PC-3 (cell line): ENCODE measurements around the gene AVEN. TPM values are rescaled to one million over a fixed set of nuclear protein-coding genes. Genes with fewer than 3 reads are reported as not detected.
A peak's percentile ranks its signal among the peaks of the same experiment; 100 is the strongest.

Experiments
- ATAC-seq: fragments of 200-7000 bp; cut with Tn5 transposase; 2 replicates; pipeline ENCODE4 v1.9.1; 2020; ENCODE audit warnings: mild to moderate bottlenecking, moderate library complexity
- BruUV-seq: library from RNA; stranded (reverse); fragments of 400-500 nt; replicated peaks from 2 replicates; lab custom pipeline; 2021; lab: Mats Ljungman, UMichigan
- CTCF ChIA-PET: fragments of 300-600 bp; sonication (Branson Sonifier 250); formaldehyde crosslinking; loops from one replicate; lab custom pipeline; 2022; ENCODE audit warnings: antibody characterized with exemption; lab: Charles Lee
- POLR2A ChIA-PET: fragments of 300-600 bp; sonication (Branson Sonifier 250); formaldehyde crosslinking; loops from one replicate; lab custom pipeline; 2022; ENCODE audit warnings: antibody characterized with exemption; ENCODE audit not compliant: unreplicated experiment; lab: Charles Lee
- DNase-seq: peaks from one replicate; pipeline ENCODE4 v3.0.0-alpha.2; 2015
- H2AFZ ChIP-seq: fragments of 300-600 bp; sonication (generic); 2 replicates; pipeline ENCODE4 v1.6.0; 2016; ENCODE audit warnings: antibody characterized with exemption, low read length
- H3F3A ChIP-seq: fragments of 300-600 bp; sonication (generic); one replicate; pipeline ENCODE4 v1.6.0; 2017; ENCODE audit warnings: antibody characterized with exemption, low read length, control low read depth, mild to moderate bottlenecking; ENCODE audit not compliant: unreplicated experiment
- H3K27ac ChIP-seq: fragments of 300-600 bp; sonication (generic); 2 replicates; pipeline ENCODE4 v1.5.1; 2016; ENCODE audit warnings: mild to moderate bottlenecking, low read length
- H3K27me3 ChIP-seq: fragments of 300-600 bp; sonication (generic); 2 replicates; pipeline ENCODE4 v1.6.1; 2016; ENCODE audit warnings: low read length, mixed read lengths
- H3K36me3 ChIP-seq: fragments of 300-600 bp; sonication (generic); 2 replicates; pipeline ENCODE4 v1.6.1; 2016; ENCODE audit warnings: low read depth, mixed run types, low read length, mixed read lengths
- H3K4me1 ChIP-seq: fragments of 300-600 bp; sonication (generic); 2 replicates; pipeline ENCODE4 v1.5.1; 2016; ENCODE audit warnings: low read length; ENCODE audit not compliant: insufficient read depth
- H3K4me2 ChIP-seq: fragments of 300-600 bp; sonication (generic); 2 replicates; pipeline ENCODE4 v1.6.0; 2016; ENCODE audit warnings: low read length
- H3K4me3 ChIP-seq: fragments of 300-600 bp; sonication (generic); 2 replicates; pipeline ENCODE4 v1.5.1; 2016; ENCODE audit warnings: mild to moderate bottlenecking, low read length, mixed read lengths
- H3K79me2 ChIP-seq: fragments of 300-600 bp; sonication (generic); 2 replicates; pipeline ENCODE4 v1.6.1; 2017; ENCODE audit warnings: low read length, mixed read lengths
- H3K9ac ChIP-seq: fragments of 300-600 bp; sonication (generic); 2 replicates; pipeline ENCODE4 v1.6.0; 2016; ENCODE audit warnings: mild to moderate bottlenecking, low read length
- H3K9me2 ChIP-seq: fragments of 300-600 bp; sonication (generic); replicated peaks from 2 replicates; pipeline ENCODE4 v1.6.1; 2016; ENCODE audit warnings: mixed run types, low read length, mixed read lengths
- H3K9me3 ChIP-seq: fragments of 300-600 bp; sonication (generic); 2 replicates; pipeline ENCODE4 v1.6.1; 2016; ENCODE audit warnings: low read length, mixed read lengths
- H4K20me1 ChIP-seq: fragments of 300-600 bp; sonication (generic); 2 replicates; pipeline ENCODE4 v1.6.1; 2016; ENCODE audit warnings: low read length, mixed read lengths
- EZH2 ChIP-seq: fragments of 300-600 bp; sonication (generic); IDR thresholded peaks from one replicate; pipeline ENCODE4 v1.6.1; 2017; ENCODE audit warnings: antibody characterized with exemption, mild to moderate bottlenecking, low read length; ENCODE audit not compliant: unreplicated experiment
- EZH2phosphoT487 ChIP-seq: fragments of 300-600 bp; sonication (generic); IDR thresholded peaks from 2 replicates; pipeline ENCODE4 v1.6.1; 2018; ENCODE audit warnings: mild to moderate bottlenecking, antibody characterized with exemption, low read length, borderline replicate concordance
- intact Hi-C: fragments of 100-400 bp; cut with micrococcal nuclease; formaldehyde crosslinking; loops from 2 replicates; pipeline ENCODE4 v1.9.0; 2023
- total RNA-seq: library from RNA; depleted of rRNA; stranded (reverse); fragments of >200 nt; gene quantifications from 2 replicates; pipeline ENCODE4 v1.2.3, GENCODE V29; 2014
- TF ChIP-seq, protein P1 (sequence below): fragments of 300-600 bp; sonication (generic); conservative IDR thresholded peaks from 2 replicates; pipeline ENCODE4 v1.5.1; 2017; ENCODE audit warnings: antibody characterized with exemption, low read depth, mild to moderate bottlenecking, low read length

AVEN gene
- total RNA-seq, 1 experiment from 2014 or later: 10.5 TPM

DNA sequence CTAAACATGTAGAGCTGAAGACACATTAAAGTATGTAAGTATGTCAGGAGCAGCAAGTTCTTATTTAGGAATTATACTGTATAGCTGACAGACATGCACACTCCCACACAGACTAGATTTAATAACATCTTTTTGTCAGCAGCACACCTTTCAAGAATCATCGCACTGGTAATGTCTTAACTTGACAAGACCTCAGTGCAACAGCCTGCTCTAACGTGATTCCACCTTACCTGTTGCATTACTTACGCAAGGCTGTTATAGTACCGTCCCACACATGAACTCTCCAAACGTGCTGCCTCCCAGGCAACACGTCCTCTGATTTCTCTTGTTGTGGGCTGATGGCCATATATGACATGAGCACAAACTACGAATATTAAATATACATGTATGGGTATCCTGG is 58.8 kb downstream of the AVEN start:
- H3K27ac ChIP-seq: no peak overlapping the region
- H3K79me2 ChIP-seq: no peaks in the 10 kb centered on the region
- no peaks in the 10 kb centered on the region for H3K27me3 ChIP-seq
- H3K9me3 ChIP-seq: no peaks in the 10 kb centered on the region
- H3K4me3 ChIP-seq: no peak overlapping the region
- ChIA-PET CTCF (no interaction called here), POLR2A (no interaction called here)
- no peak for DNase-seq
- no peaks in the 10 kb centered on the region for H3K4me1 ChIP-seq
- H3K36me3 ChIP-seq: no peaks in the 10 kb centered on the region
- no peak overlapping the region for H2AFZ ChIP-seq
- no peaks in the 10 kb centered on the region for H4K20me1 ChIP-seq
- no peaks in the 10 kb centered on the region for H3K9me2 ChIP-seq
- no peak overlapping the region for H3K4me2 ChIP-seq
- no peaks in the 10 kb centered on the region for H3F3A ChIP-seq
- H3K9ac ChIP-seq: no peak overlapping the region
- ATAC-seq: no peak
- TF ChIP-seq EZH2 (no peak), EZH2phosphoT487 (no peak)
- TF ChIP-seq, protein P1, sequence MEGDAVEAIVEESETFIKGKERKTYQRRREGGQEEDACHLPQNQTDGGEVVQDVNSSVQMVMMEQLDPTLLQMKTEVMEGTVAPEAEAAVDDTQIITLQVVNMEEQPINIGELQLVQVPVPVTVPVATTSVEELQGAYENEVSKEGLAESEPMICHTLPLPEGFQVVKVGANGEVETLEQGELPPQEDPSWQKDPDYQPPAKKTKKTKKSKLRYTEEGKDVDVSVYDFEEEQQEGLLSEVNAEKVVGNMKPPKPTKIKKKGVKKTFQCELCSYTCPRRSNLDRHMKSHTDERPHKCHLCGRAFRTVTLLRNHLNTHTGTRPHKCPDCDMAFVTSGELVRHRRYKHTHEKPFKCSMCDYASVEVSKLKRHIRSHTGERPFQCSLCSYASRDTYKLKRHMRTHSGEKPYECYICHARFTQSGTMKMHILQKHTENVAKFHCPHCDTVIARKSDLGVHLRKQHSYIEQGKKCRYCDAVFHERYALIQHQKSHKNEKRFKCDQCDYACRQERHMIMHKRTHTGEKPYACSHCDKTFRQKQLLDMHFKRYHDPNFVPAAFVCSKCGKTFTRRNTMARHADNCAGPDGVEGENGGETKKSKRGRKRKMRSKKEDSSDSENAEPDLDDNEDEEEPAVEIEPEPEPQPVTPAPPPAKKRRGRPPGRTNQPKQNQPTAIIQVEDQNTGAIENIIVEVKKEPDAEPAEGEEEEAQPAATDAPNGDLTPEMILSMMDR: no peak
- intact Hi-C loops: no loop called here
- BruUV-seq: no TSS peak

DNA sequence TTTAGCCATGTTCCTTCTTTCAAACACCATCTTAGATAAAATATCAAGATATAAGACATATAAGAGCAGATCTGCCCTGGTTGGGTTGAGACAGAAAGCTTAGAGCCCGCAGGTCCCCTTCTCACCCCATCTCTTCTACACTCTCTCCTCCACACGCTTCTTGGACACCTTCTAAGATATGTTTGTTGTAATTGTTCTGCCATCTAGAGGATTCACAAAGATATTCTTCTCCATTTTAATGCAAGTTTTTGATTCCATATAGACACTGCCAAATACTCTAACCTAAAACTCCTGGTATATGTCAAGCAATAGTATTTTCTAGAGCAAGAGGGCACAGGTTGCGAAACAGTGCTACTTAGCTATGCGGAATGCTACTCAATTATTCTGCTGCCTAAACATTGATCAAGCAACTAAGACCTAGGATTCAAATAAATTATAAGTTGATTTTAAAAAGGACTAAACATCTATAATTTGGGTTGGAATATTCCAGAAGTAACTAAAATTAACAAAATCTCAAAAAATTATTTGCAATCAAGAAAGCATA is 63.9 kb downstream of the AVEN start:
- POLR2A ChIA-PET: no interaction called here
- Histone ChIP-seq H3K4me1 (no peaks in the 10 kb centered on the region), H3K9me2 (no peaks in the 10 kb centered on the region), H2AFZ (no peak overlapping the region), H4K20me1 (no peaks in the 10 kb centered on the region), H3K79me2 (no peaks in the 10 kb centered on the region), H3F3A (no peaks in the 10 kb centered on the region), H3K9me3 (no peaks in the 10 kb centered on the region), H3K4me2 (no peak overlapping the region), H3K9ac (no peak overlapping the region), H3K36me3 (no peaks in the 10 kb centered on the region), H3K4me3 (no peak overlapping the region), H3K27ac (no peak overlapping the region), H3K27me3 (no peaks in the 10 kb centered on the region)
- no peak for TF ChIP-seq EZH2phosphoT487
- TF ChIP-seq, protein P1: peak; percentile 43; the same call in 1 of the 2 replicates
- DNase-seq (peak; percentile 37), ATAC-seq (peak; percentile 57; the same call in 1 of the 2 replicates)
- BruUV-seq: no TSS peak
- intact Hi-C loops: loop anchor here (1.0 to 2.0 kb wide), 3 partner anchors 20 to 240 kb away; no protein-coding TSS in a partner anchor
- CTCF ChIA-PET: no interaction called here

DNA sequence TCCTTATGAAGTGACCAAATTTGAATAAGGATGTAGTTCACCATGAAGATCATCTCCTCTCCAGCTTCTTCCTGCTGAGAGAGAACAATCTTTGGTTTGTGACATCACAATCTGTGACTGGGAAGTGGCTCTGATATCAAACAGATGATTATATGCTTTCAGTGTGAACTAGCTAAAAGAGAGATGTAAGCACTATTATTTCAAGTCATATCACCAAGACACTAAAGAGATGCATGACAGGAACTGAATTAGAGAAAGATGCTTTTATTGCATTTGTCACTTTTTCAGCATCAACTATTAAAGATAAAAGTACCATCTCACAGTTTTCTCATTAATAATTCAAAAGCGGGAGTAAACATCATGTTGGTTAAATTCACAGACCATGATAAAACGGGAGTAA is 67.2 kb downstream of the AVEN start:
- TF ChIP-seq EZH2phosphoT487 (no peak), EZH2 (no peak)
- TF ChIP-seq, protein P1: no peak
- no peaks in the 10 kb centered on the region for H3K79me2 ChIP-seq
- H3K4me2 ChIP-seq: no peak overlapping the region
- H3K36me3 ChIP-seq: no peaks in the 10 kb centered on the region
- ChIA-PET CTCF (no interaction called here), POLR2A (no interaction called here)
- intact Hi-C loops: no loop called here
- no peak overlapping the region for H3K27ac ChIP-seq
- DNase-seq (no peak), ATAC-seq (no peak)
- H3K9me2 ChIP-seq: no peaks in the 10 kb centered on the region
- no peaks in the 10 kb centered on the region for H4K20me1 ChIP-seq
- H3K4me3 ChIP-seq: no peak overlapping the region
- BruUV-seq: no TSS peak
- H3K9me3 ChIP-seq: no peaks in the 10 kb centered on the region
- no peaks in the 10 kb centered on the region for H3F3A ChIP-seq
- H3K9ac ChIP-seq: no peak overlapping the region
- no peak overlapping the region for H2AFZ ChIP-seq
- no peaks in the 10 kb centered on the region for H3K4me1 ChIP-seq
- H3K27me3 ChIP-seq: no peaks in the 10 kb centered on the region
